HG02970 (cell line): ENCODE results near the gene ABCA1.
A peak's percentile ranks its signal among the peaks of the same experiment; 100 is the strongest.
"Not testable (repeated sequence)": the region's sequence is repeated elsewhere in the genome, so short reads cannot be mapped to it uniquely, and the experiment has no call there.

Experiments
- ATAC-seq: cut with Tn5 transposase; IDR thresholded peaks from one replicate; pipeline ENCODE4 v1.9.1; 2021; ENCODE audit warnings: mild to moderate bottlenecking, moderate library complexity, moderate number of reproducible peaks; ENCODE audit not compliant: unreplicated experiment, low FRiP score

Gene ABCA1

GRCh38 chr9:104873489-104873850 lies 54.5 kb downstream of the ABCA1 start:
- ATAC-seq: no peak

DNA sequence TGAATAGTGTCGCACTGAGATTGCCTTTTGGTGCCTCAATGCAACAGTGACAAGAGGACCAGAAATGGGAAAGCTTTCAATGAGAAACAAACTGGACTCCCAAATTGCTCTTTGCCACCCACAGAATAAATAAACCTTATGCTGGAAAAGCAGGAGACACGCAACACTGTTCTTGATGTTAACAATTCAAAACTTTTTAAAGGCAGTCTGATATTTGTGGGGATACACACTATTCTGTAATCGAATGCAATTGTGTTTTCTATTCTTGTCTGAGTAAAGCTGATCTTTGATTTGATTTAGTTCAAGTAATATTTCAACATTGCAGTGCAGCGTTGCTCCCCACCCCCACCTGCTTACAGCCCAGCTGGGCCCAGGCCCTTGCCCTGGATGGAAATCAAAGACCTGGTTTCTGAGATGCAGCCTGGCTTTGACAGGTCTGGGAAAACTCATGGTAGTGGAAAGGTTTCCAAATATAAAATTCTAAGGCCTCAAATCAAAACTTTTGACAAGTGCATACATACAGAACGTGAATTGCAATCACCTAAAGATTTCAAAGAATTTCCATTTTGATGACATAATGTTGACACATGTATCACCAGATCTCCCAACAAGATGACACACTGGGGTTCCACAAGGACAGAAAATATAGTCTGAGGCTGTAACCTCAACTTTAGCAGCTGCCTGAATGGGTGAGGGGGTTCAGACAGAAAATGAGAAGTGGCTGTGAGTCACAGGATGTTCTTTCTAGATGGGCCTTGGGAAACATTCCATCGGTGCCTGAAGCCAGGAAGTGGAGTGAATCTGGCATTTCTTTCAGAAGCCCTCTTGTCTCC lies 55.1 kb downstream of the ABCA1 start:
- no peak for ATAC-seq

- no peak for ATAC-seq
Measured at GRCh38 chr9:104871961-104872527, 55.9 kb downstream of the ABCA1 start.

GRCh38 chr9:104869811-104870210 lies 58.1 kb downstream of the ABCA1 start:
- ATAC-seq: no peak

- peak; percentile 74 for ATAC-seq
Measured at GRCh38 chr9:104868687-104869404, 59.1 kb downstream of the ABCA1 start.

DNA sequence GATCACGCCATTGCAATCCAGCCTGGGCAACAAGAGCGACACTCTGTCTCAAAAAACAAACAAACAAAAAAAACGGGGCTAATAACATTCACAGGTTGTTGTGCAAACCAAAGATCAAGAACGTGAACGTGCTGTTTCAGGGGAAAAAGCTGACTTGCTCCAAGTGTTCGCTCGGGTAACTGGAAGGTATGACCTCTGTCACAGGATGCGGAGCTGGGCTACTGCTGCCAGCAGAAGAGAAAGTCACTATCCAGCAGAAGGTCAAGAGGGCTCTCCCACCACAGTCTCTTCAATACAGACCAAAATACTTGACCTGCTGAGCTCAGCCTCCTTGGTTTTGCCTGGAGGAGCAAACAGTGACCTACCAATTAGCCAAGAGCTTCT lies 59.7 kb downstream of the ABCA1 start:
- no peak for ATAC-seq

GRCh38 chr9:104866191-104866590 lies 61.8 kb downstream of the ABCA1 start:
- ATAC-seq: no peak

DNA sequence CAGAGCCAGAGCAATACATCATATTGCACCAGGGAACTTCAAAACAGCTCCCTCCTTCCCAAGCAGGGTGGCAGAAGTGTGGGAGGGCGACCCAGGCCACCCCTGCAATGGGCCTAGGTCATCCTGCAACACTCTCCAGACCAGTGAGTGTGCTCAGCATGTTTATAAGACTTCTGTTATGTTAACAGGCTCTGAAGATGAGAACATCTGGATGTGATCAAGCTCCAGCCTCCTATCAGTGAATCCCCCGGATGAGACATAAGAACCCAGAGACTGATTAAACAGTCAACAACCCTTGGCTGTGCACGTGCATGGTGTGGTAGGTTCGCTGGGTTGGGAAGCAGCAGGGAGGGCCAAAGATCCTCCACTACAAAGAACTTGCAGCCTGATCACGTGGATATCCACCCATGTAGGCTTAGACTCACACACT lies 63.3 kb downstream of the ABCA1 start:
- no peak for ATAC-seq

GRCh38 chr9:104863180-104863883 lies 64.6 kb downstream of the ABCA1 start:
- ATAC-seq: peak; percentile 80

- no peak for ATAC-seq
Measured at GRCh38 chr9:104861397-104861796, 66.6 kb downstream of the ABCA1 start.

GRCh38 chr9:104860263-104860662 lies 67.7 kb downstream of the ABCA1 start:
- no peak for ATAC-seq

GRCh38 chr9:104858846-104859245 lies 69.1 kb downstream of the ABCA1 start:
- no peak for ATAC-seq

DNA sequence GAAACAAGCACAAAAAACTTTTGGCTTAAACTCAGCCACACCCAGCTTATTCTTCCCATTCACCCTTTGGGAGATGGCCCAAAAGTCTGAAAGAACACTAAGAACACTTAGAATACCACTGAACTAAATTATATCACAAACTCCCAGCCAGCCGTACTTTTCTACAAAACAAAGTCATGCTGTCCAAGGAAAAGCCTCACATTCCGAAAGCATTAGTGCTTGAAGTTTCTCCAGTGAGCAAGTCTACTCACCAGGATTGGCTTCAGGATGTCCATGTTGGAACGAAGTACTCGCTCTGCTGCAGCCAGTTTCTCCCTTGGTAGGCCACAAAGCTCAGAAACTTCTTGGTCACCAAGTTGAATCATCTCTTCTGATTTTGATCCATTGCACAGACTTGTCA lies 69.7 kb downstream of the ABCA1 start:
- ATAC-seq: no peak

DNA sequence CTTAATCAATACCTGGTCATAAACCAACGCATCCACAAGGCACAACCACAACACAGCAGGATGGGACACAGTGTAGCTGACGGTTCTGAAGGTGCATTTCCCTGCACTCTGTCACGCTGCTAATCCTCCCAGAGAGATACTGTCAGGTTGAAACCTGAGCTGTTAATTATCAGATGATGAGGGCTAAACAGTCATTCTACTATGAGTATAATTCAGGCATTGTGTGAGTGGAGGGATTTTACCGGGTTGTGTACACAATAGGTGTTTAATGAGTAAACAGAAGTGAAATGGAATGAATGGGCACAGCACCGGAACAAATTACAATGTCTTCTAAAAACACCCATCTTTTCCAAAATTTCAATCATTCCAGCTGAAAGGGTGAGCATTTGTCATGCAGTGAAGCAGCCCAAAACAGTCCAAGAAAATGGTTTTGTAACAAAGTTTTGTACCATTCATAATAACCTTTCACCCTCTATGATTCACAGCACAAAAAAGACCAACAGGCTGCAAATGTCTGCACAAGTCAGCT lies 71.5 kb downstream of the ABCA1 start:
- ATAC-seq: no peak

- no peak for ATAC-seq
Measured at GRCh38 chr9:104855807-104856206, 72.1 kb downstream of the ABCA1 start.

DNA sequence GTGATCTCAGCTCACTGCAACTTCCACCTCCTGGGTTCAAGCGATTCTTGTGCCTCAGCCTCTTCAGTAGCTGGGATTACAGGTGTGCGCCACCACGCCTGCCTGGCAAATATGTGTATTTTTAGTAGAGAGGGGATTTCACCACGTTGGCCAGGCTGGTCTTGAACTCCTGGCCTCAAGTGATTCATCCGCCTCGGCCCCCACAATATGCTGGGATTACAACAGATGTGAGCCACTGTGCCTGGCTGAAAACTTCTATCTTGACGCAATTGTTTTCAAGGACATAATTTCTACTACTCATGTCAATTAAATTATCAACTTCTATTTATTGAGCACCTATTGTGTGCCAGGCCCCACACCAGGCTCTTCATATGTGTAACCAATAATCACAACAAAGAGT lies 72.7 kb downstream of the ABCA1 start:
- not testable (repeated sequence) for ATAC-seq

- ATAC-seq: no peak
Measured at GRCh38 chr9:104854613-104855012, 73.3 kb downstream of the ABCA1 start.

- ATAC-seq: no peak
Measured at GRCh38 chr9:104853683-104854082, 74.3 kb downstream of the ABCA1 start.

- ATAC-seq: no peak
Measured at GRCh38 chr9:104853159-104853558, 74.8 kb downstream of the ABCA1 start.

DNA sequence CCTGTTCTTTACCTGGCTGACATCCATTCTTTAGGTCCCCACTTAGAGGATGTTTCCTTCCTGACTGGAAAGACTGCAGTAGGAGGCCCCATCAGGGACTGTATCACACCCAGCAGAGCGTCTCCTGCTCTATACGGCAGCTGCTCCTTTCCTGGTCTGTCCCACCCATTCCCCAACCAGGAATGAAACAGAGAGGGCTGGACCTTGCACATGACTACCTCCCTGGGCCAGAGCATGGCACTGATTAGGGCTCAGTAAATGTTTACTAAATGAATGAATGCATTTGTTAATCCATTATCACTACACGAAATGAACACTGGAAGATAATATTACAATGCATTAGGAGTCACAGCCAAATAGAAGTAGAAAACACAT lies 76.4 kb downstream of the ABCA1 start:
- no peak for ATAC-seq
